HepG2 (cell line): ENCODE results near the gene NT5DC4. TPM values are rescaled to one million over a fixed set of nuclear protein-coding genes. Genes with fewer than 3 reads are reported as not detected.

Source experiments
- ARID5B ChIP-seq: IDR thresholded peaks from 2 replicates; pipeline ENCODE4 v1.4.0; 2020; ENCODE audit warnings: mild to moderate bottlenecking, missing genetic modification reagents
- CAMTA2 ChIP-seq: sonication (generic); formaldehyde crosslinking; IDR thresholded peaks from 2 replicates; pipeline ENCODE4 v1.4.0; 2020; ENCODE audit warnings: mild to moderate bottlenecking, missing genetic modification reagents, borderline replicate concordance
- CREM ChIP-seq, 2 experiments: sonication (generic) in 1 of 2; formaldehyde crosslinking in 1 of 2; IDR thresholded peaks; 2 replicates each; pipeline versions ENCODE4 v1.4.0 to v1.6.1; 2016 to 2020; ENCODE audit warnings: antibody characterized with exemption in 1 of 2, mild to moderate bottlenecking in 1 of 2, missing genetic modification reagents in 1 of 2
- CTCF ChIP-seq: sonication (generic); formaldehyde crosslinking; IDR thresholded peaks from 2 replicates; pipeline ENCODE4 v1.5.0; 2020; ENCODE audit warnings: mild to moderate bottlenecking, missing genetic modification reagents, moderate library complexity
- DBP ChIP-seq: sonication (generic); formaldehyde crosslinking; IDR thresholded peaks from 2 replicates; pipeline ENCODE4 v1.4.0; 2020; ENCODE audit warnings: missing genetic modification reagents; ENCODE audit errors: not compliant biosample characterization
- EHMT2 ChIP-seq: fragments of 200-600 bp; sonication (generic); IDR thresholded peaks from 2 replicates; pipeline ENCODE4 v1.7.0; 2017; ENCODE audit warnings: antibody characterized with exemption, low read depth, low read length, borderline replicate concordance
- FOXA3 ChIP-seq: IDR thresholded peaks from 2 replicates; pipeline ENCODE4 v1.6.1; 2016; ENCODE audit warnings: missing genetic modification reagents, missing compliant biosample characterization
- HDAC2 ChIP-seq: sonication (generic); formaldehyde crosslinking; IDR thresholded peaks from 2 replicates; pipeline ENCODE4 v1.4.0; 2020; ENCODE audit warnings: missing genetic modification reagents
- HINFP ChIP-seq: sonication (generic); formaldehyde crosslinking; IDR thresholded peaks from 2 replicates; pipeline ENCODE4 v1.4.0; 2020; ENCODE audit warnings: low read depth, mild to moderate bottlenecking, missing genetic modification reagents
- MIER2 ChIP-seq: IDR thresholded peaks from 2 replicates; pipeline ENCODE4 v1.6.1; 2016; ENCODE audit warnings: missing biosample characterization, missing genetic modification reagents
- MIER3 ChIP-seq: IDR thresholded peaks from 2 replicates; pipeline ENCODE4 v1.6.1; 2016; ENCODE audit warnings: missing compliant biosample characterization, borderline replicate concordance
- MIXL1 ChIP-seq: IDR thresholded peaks from 2 replicates; pipeline ENCODE4 v1.6.1; 2016
- MLX ChIP-seq: IDR thresholded peaks from 2 replicates; pipeline ENCODE4 v1.6.1; 2016
- RAD51 ChIP-seq: fragments of 450-650 bp; IDR thresholded peaks from 2 replicates; pipeline ENCODE4 v1.6.1; 2016; ENCODE audit warnings: borderline replicate concordance
- SKI ChIP-seq: fragments of 450-650 bp; IDR thresholded peaks from one replicate; pipeline ENCODE4 v1.6.1; 2018; ENCODE audit warnings: mild to moderate bottlenecking; ENCODE audit not compliant: partially characterized antibody
- TBP ChIP-seq: sonication (generic); formaldehyde crosslinking; IDR thresholded peaks from 2 replicates; pipeline ENCODE4 v1.5.0; 2020; ENCODE audit warnings: missing genetic modification reagents
- ZBTB20 ChIP-seq: sonication (generic); formaldehyde crosslinking; IDR thresholded peaks from 2 replicates; pipeline ENCODE4 v1.8.1; 2023; ENCODE audit warnings: missing genetic modification reagents, low read depth, mild to moderate bottlenecking, borderline replicate concordance
- ZFP37 ChIP-seq: sonication (generic); formaldehyde crosslinking; IDR thresholded peaks from 2 replicates; pipeline ENCODE4 v1.4.0; 2020; ENCODE audit warnings: missing genetic modification reagents, borderline replicate concordance
- ZFX ChIP-seq: sonication (generic); formaldehyde crosslinking; IDR thresholded peaks from 2 replicates; pipeline ENCODE4 v1.4.0; 2020; ENCODE audit warnings: mild to moderate bottlenecking, low read depth, missing genetic modification reagents, moderate library complexity
- ZNF224 ChIP-seq: sonication (generic); formaldehyde crosslinking; IDR thresholded peaks from 2 replicates; pipeline ENCODE4 v1.5.0; 2020; ENCODE audit warnings: mild to moderate bottlenecking, missing genetic modification reagents
- ZNF382 ChIP-seq: sonication (generic); formaldehyde crosslinking; IDR thresholded peaks from 2 replicates; pipeline ENCODE4 v1.5.0; 2020; ENCODE audit warnings: missing genetic modification reagents, mild to moderate bottlenecking, borderline replicate concordance
- ZNF468 ChIP-seq: sonication (generic); formaldehyde crosslinking; IDR thresholded peaks from 2 replicates; pipeline ENCODE4 v1.8.0; 2022; ENCODE audit warnings: mild to moderate bottlenecking, moderate library complexity, missing genetic modification reagents
- polyA plus RNA-seq, 8 experiments: library from polyadenylated mRNA; depleted of rRNA in 3 of 8; stranded (reverse) in 7 of 8; unstranded in 1 of 8; fragments of >200 nt; fragmentation: Illumina TruSeq in 4 of 8; extraction: Trizol in 4 of 8; gene quantifications; 2 replicates each; pipeline versions ENCODE4 v1.2.1 to v1.2.3, GENCODE V29; 2011 to 2016; ENCODE audit warnings: low read depth in 4 of 8, missing spikeins in 1 of 8, mixed read lengths in 1 of 8; ENCODE audit not compliant: insufficient read depth in 1 of 8
- total RNA-seq, 5 experiments: library from RNA; depleted of rRNA; stranded (reverse); fragments of >200 nt; fragmentation: Illumina TruSeq; extraction: Trizol; gene quantifications; 2 replicates each; pipeline ENCODE4 v1.2.3, GENCODE V29; 2016; ENCODE audit warnings: low read depth in 1 of 5

The NT5DC4 gene
- total and polyA plus RNA-seq, 2 of the 13 experiments (the other 11 are each of a cell fraction or from before 2014, with no cell fraction given) = 0.04 to 4.2 TPM

- no peak for TF ChIP-seq MIER3
- 0 out of 2 replicates have a peak, but pooled peaks have one; percentile 8 for TF ChIP-seq ARID5B (CRISPR knock-in tag)
- TF ChIP-seq ZNF382 = no peak
- TF ChIP-seq DBP = no peak
- TF ChIP-seq HINFP (CRISPR knock-in tag) = 0 out of 2 replicates have a peak, but pooled peaks have one; percentile 46
- TF ChIP-seq ZFX = no peak
- 0 out of 2 replicates have a peak, but pooled peaks have one; percentile 21 for TF ChIP-seq RAD51
- TF ChIP-seq CTCF = peak; percentile 32; the same call in 1 of the 2 replicates
- no peak for TF ChIP-seq ZNF468 (CRISPR knock-in tag)
- TF ChIP-seq ZFP37 = no peak
- TF ChIP-seq ZNF224 (CRISPR knock-in tag) = no peak
- TF ChIP-seq CAMTA2 (CRISPR knock-in tag) = no peak
- TF ChIP-seq SKI = peak; percentile 10
- TF ChIP-seq HDAC2 (CRISPR knock-in tag) = peak; percentile 43; the same call in 1 of the 2 replicates
- TF ChIP-seq MLX = no peak
- no peak for TF ChIP-seq MIER2 (CRISPR knock-in tag)
- TF ChIP-seq MIXL1 (CRISPR knock-in tag) = no peak
- TF ChIP-seq TBP (CRISPR knock-in tag) = no peak
- peak; percentile 48 for TF ChIP-seq FOXA3 (CRISPR knock-in tag)
- TF ChIP-seq CREM (IDR thresholded peaks at IDR 0.05) = no peak
- no peak for TF ChIP-seq CREM (CRISPR knock-in tag; IDR thresholded peaks at IDR 0.05)
- no peak for TF ChIP-seq EHMT2
- TF ChIP-seq ZBTB20 (CRISPR knock-in tag) = no peak
Observed at GRCh38 chr2:112712903-112713584, 7.8 kb upstream of the NT5DC4 start (continued).
